HG02763 (cell line): ENCODE data around the gene ITGA11.

ENCODE experiments used
- ATAC-seq: cut with Tn5 transposase; IDR thresholded peaks from one replicate; pipeline ENCODE4 v1.9.1; 2021; ENCODE audit warnings: mild to moderate bottlenecking, moderate library complexity; ENCODE audit not compliant: unreplicated experiment

ITGA11 gene

DNA sequence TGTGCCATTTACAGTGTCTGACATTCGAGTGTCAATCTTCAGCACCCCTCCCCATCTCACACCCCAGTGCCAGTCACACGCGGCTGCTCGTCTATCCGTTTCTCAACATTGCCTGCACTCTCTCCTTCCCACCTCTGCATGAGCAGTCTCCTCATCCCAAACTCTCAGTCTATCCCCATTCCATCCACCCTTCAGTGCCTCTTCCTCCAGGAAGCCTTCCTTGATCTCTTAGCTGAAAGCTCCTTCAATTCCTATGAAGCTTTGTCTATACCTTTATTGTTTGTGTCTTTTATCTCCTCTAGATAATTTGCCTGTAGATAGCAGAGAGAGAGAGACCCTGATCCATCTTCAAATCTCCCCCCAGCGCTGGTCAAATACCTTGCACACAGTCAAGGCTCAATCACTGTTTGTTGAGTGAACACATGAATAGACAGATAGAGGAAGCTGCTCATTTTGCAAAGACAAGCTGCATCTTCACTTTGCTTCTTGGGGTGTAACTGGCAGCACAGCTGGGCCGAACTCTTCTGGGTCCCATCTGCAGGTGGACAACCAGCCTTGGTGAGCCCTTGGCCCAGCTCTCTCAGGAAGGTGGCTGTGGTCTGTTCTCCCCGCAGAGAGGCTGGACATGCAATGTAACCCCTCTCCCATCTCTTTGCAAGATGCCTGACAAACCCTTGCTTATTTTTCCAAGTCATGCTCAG lies 52.8 kb downstream of the ITGA11 start:
- no peak for ATAC-seq

GRCh38 chr15:68378595-68378994 lies 53.4 kb downstream of the ITGA11 start:
- ATAC-seq = no peak

DNA sequence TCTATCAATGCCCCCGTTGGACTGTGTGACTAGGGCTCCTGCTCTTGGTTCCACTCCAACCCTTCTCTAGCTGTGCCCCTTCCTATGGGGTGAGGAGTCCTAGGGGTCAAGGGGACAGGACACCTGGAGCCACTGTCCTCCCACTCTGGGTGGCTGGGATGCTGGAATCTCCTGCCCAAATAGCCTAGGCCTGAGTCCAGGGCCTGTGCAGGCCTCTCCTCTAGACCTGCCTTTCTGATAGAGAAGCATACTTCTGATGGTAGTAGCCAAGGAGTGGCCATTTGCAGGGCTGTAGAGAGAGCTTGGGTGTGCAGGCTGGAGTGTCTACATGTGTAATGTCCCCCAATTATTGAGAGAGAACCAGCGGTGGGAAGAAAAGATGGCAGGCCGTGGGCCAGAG lies 54.2 kb downstream of the ITGA11 start:
- no peak for ATAC-seq

- no peak for ATAC-seq
These were observed 55.4 kb downstream of the ITGA11 start for GRCh38 chr15:68376447-68377060.

GRCh38 chr15:68375716-68376220 lies 56.2 kb downstream of the ITGA11 start:
- ATAC-seq = no peak

DNA sequence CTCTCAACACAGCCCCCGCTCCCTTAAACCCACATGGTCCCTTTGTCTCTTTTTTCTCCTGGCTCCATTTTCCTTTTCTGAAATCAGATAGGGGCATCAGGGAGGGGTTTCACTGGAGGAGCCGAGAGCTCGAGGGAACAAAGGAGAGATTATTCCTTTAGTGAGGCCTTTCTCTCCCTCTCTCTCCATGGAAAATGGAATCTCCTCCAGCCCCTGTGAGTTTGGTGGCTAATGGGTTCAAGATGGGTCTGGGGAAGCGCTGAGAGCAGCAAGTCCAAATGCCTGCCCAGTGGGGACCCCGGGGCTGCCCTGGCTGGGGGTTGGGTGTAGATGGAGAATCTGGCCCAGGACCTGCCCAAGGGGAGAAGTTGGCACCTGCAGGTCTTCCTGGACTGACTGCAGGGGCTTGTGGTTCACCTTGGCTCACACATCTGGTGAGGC lies 56.8 kb downstream of the ITGA11 start:
- ATAC-seq = no peak

DNA sequence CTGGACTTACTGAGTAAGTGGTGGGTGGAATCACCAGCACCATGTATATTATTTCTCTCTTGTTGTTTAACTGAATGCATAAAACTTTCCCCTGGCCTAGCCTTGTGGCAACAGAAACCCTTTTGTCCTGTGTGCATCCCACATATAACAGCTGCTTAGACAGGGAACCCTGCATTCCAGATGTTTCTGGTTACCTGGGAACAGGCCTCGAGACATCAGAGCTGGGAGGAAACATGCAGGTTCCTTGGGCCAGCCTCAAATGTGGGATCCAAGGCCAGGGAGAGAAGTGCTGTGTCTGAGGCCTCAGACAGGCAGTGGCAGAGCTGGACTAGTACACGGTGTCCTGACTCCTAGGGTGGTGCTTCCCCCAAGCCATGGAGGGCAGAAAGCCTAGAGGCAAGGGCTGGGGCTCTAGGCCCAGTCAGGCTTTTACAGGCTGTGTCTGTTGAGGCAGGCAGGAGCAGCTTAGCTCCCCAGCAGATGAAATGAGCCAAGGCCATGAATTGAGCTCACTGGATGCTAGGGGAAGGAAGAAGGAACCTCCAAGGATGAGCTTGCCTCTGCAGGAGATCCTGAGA lies 57.7 kb downstream of the ITGA11 start:
- ATAC-seq = no peak

- no peak for ATAC-seq
These were observed 58.9 kb downstream of the ITGA11 start for GRCh38 chr15:68373028-68373427.

DNA sequence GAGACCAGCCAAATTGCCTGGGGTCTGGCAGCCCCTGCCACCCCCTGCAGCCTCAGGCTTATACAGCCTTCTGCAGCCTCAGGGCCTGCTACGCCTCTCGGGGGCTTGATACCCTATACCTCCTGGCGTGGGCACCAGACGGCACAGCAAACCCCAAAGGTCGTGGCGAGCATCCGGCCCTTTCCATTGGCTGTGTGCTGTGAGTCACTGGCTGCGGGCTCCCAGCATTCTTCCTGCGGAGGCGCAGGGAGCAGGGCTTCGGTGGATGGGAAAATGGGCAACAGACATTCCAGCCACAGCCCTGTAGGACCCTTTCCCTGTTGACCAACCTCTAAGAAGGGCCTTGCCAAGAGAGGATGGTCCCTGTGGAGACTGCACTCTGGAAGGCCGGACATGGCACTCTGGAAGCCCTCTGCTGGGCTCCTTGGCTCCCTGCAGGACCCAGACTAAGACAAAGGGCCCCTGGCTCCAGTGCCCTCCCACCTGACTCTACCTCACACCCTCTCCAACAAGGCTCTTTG lies 59.6 kb downstream of the ITGA11 start:
- ATAC-seq = no peak

GRCh38 chr15:68371851-68372250 lies 60.1 kb downstream of the ITGA11 start:
- no peak for ATAC-seq

DNA sequence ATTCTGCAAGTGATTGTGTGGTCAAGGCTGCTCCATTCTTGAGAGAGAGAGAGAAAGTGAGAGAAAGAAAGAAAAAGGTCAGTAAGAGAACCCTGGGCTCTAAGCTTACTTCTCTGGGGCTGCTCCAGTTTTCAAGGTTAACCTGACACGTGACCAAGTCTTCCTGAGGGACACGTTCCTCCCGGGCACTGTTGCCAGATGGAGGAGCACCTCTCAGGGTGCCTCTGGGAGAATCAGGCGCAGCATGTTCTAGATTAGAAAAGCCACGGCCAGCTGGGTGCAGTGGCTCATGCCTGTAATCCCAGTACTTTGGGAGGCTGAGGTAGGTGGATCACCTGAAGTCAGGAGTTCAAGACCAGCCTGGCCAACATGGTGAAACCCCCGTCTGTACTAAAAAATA lies 60.8 kb downstream of the ITGA11 start:
- ATAC-seq = no peak

DNA sequence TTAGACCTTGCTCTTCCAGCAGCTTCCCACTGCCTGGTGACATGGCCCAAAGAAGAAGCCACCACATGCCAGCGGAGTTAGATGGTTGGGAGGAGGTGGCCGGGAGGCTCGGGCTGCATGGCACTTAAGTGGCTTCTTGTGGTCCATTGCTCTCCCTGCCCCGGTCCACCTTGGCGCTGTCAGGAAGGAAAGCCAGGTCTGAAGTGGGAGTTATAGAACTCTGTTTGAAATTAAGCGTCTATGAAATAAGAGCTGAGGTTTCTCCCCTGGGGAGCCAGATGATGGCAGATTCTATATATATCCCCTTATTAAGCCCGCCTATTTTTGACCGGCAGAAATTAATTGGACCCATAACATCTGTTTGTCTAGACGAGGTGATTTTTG lies 61.2 kb downstream of the ITGA11 start:
- no peak for ATAC-seq

- no peak for ATAC-seq
These were observed 61.8 kb downstream of the ITGA11 start for GRCh38 chr15:68369931-68370767.

DNA sequence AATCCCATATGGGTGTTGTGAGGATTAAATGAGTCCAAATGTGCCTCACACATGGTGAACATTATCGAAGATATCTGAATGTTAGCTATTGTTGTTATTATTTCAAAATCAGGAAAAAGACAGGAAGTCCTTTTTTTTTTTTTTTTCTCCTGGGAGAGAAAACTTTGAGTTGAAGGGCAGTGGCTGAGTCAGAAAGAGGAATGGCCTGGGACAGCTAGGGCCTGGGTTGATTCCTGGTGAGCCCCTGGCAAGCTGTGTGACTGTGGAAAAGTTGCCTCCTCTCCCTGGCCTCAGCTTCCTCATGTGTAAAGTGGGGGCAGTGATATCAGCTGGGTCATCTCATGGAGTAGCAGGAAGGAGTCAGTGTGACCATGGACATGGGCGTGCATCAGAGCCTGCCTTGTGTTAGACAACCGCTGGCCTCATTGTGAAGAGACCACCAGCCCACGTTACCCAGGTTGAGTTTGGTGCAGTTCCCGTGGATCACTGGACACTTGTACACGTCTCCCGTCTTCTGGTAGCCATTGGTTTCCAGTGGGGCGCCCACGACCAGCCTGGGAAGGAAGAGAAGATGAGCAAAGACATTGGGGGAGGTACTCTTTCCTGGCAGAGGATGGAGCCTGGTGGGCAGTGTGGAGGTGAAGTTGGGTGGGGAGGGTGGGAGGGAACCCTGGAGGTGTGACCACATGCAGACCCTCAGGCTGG lies 63.1 kb downstream of the ITGA11 start:
- ATAC-seq = no peak

GRCh38 chr15:68367992-68368391 lies 64.0 kb downstream of the ITGA11 start:
- no peak for ATAC-seq

GRCh38 chr15:68367226-68367625 lies 64.7 kb downstream of the ITGA11 start:
- ATAC-seq = no peak

DNA sequence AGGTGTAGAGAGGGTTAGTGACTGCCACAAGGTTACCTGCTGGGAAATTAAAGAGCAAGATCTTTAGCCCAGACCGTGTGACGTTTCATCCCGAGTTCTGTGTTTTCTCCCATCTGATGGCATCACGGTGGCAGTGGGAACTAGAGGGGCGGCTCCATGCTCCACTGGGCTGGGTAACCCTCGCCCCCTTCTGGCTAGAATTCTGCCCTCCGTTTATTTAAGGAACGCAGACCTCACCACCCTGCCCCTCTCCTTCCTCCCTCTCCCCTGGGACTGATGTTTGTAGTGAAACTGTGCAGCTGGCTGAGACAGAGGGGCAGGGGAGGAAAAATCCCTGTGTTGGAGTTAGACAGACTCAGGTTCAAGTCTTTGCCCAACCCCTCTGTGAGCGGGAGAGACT lies 65.6 kb downstream of the ITGA11 start:
- no peak for ATAC-seq

DNA sequence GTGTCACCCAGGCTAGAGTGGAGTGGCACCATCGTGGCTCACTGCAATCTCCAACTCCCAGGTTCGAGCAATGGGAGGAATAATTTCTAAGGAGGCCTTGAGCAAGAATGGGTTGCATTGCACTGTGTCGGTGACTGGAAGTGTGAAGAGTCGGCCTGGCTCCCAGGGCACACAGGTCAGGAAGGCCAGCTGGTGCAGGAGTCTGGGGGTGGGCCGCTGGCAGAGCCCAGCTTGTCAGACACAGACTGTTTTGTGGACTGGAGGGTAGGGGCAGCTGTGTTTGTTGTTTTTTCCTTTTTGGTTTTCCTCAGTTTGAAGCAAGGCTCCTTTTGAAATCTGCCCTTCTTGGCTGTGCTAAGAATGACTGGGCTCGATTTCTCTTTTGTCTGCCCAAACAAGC lies 66.2 kb downstream of the ITGA11 start:
- no peak for ATAC-seq

- ATAC-seq = no peak
These were observed 66.7 kb downstream of the ITGA11 start for GRCh38 chr15:68365140-68365745.

DNA sequence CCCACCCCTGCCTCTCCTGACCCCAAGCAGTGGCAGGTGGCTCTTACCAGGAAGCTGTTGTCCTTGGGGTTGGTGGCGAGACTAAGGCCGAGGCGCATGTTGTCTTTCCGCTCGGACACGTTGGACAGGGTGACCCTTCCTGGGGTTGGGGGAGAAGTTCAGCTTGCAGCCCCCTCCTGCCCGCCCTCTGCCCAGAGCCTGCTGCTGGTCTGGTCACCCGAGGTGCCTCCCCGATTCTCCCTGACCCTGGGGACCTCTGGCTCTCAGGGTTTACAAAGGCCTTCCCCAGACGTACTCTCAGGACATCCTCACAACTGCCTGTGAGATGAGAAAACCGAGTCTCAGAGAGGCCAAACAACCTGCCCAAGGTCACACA lies 67.3 kb downstream of the ITGA11 start:
- no peak for ATAC-seq
